SU-DHL-6 (cell line): ENCODE results near the gene TIFAB.
A peak's percentile ranks its signal among the peaks of the same experiment; 100 is the strongest.

Experiments
- H2AFZ ChIP-seq: fragments of 200-600 bp; sonication (generic); 2 replicates; pipeline ENCODE4 v1.6.1; 2014; ENCODE audit warnings: low read depth, mild to moderate bottlenecking, moderate library complexity, mixed read lengths, antibody characterized with exemption, low read length; ENCODE audit not compliant: severe bottlenecking
- H3F3A ChIP-seq: fragments of 200-600 bp; shearing (Covaris generic); 2 replicates; pipeline ENCODE4 v1.6.0; 2016; ENCODE audit warnings: antibody characterized with exemption, mild to moderate bottlenecking; ENCODE audit not compliant: insufficient read depth
- H3K27ac ChIP-seq: fragments of 200-600 bp; sonication (generic); 2 replicates; pipeline ENCODE4 v1.5.1; 2016; ENCODE audit warnings: low read depth, mild to moderate bottlenecking, low read length, moderate library complexity, mixed read lengths
- H3K27me3 ChIP-seq: fragments of 200-600 bp; sonication (generic), shearing (Covaris generic); 2 replicates; pipeline ENCODE4 v1.6.0; 2014; ENCODE audit warnings: mild to moderate bottlenecking, low read length
- H3K36me3 ChIP-seq: fragments of 200-600 bp; sonication (generic); 2 replicates; pipeline ENCODE4 v1.6.1; 2014; ENCODE audit warnings: mild to moderate bottlenecking, low read length, mixed read lengths
- H3K4me2 ChIP-seq: fragments of 300-600, 200-600 bp; shearing (Covaris generic), sonication (generic); 2 replicates; pipeline ENCODE4 v1.6.0; 2014; ENCODE audit warnings: low read length, low read depth, mild to moderate bottlenecking; ENCODE audit not compliant: poor library complexity, severe bottlenecking
- H3K4me3 ChIP-seq: fragments of 200-600 bp; sonication (generic); 2 replicates; pipeline ENCODE4 v1.5.1; 2014; ENCODE audit warnings: antibody characterized with exemption, low read length, mild to moderate bottlenecking, mixed read lengths; ENCODE audit not compliant: insufficient read depth, poor library complexity, severe bottlenecking
- H3K79me2 ChIP-seq: fragments of 200-600 bp; sonication (generic); 2 replicates; pipeline ENCODE4 v1.6.1; 2014; ENCODE audit warnings: mild to moderate bottlenecking, low read length, moderate library complexity; ENCODE audit not compliant: insufficient read depth
- H3K9ac ChIP-seq: fragments of 200-600 bp; sonication (generic); 2 replicates; pipeline ENCODE4 v1.7.0; 2014; ENCODE audit warnings: mild to moderate bottlenecking, low read length
- H3K9me2 ChIP-seq: fragments of 200-600 bp; sonication (generic); replicated peaks from 2 replicates; pipeline ENCODE4 v1.6.1; 2014; ENCODE audit warnings: low read length; ENCODE audit not compliant: insufficient read depth
- H3K9me3 ChIP-seq: fragments of 200-600 bp; sonication (generic); 2 replicates; pipeline ENCODE4 v1.6.1; 2014; ENCODE audit warnings: low read length, mixed read lengths; ENCODE audit not compliant: insufficient read depth
- H4K20me1 ChIP-seq: fragments of 200-600 bp; sonication (generic); 2 replicates; pipeline ENCODE4 v1.6.1; 2014; ENCODE audit warnings: low read depth, mild to moderate bottlenecking, antibody characterized with exemption, low read length, moderate library complexity, mixed read lengths
- CTCF ChIP-seq: fragments of 200-600 bp; sonication (generic); IDR thresholded peaks from one replicate; pipeline ENCODE4 v1.5.1; 2017; ENCODE audit warnings: antibody characterized with exemption, mild to moderate bottlenecking, low read length, moderate library complexity; ENCODE audit not compliant: insufficient read depth, poor library complexity, severe bottlenecking
- EZH2phosphoT487 ChIP-seq: fragments of 200-600 bp; sonication (generic), shearing (Covaris generic); conservative IDR thresholded peaks from 2 replicates; pipeline ENCODE4 v1.6.1; 2018; ENCODE audit warnings: mild to moderate bottlenecking, antibody characterized with exemption, low read length, moderate library complexity, mixed read lengths

TIFAB gene

GRCh38 chr5:135467871-135468485 is 15.8 kb upstream of the TIFAB start:
- no peak overlapping the region for H3K4me3 ChIP-seq
- H3K9ac ChIP-seq, result no peak overlapping the region
- no peaks in the 10 kb centered on the region for H3K36me3 ChIP-seq
- no peaks in the 10 kb centered on the region for H3K79me2 ChIP-seq
- H3K9me2 ChIP-seq, result no peaks in the 10 kb centered on the region
- H3F3A ChIP-seq, result no peaks in the 10 kb centered on the region
- no peaks in the 10 kb centered on the region for H4K20me1 ChIP-seq
- H2AFZ ChIP-seq, result no peak overlapping the region
- H3K4me2 ChIP-seq, result no peak overlapping the region
- H3K27ac ChIP-seq, result no peak overlapping the region
- H3K9me3 ChIP-seq, result no peaks in the 10 kb centered on the region
- TF ChIP-seq EZH2phosphoT487, result no peak
- no peak for TF ChIP-seq CTCF
- no peaks in the 10 kb centered on the region for H3K27me3 ChIP-seq

GRCh38 chr5:135467051-135467625 is 15.0 kb upstream of the TIFAB start:
- no peak overlapping the region for H3K4me2 ChIP-seq
- H3K9ac ChIP-seq, result no peak overlapping the region
- no peak overlapping the region for H3K4me3 ChIP-seq
- no peaks in the 10 kb centered on the region for H4K20me1 ChIP-seq
- H3K9me3 ChIP-seq, result no peaks in the 10 kb centered on the region
- TF ChIP-seq EZH2phosphoT487 (no peak), CTCF (no peak)
- no peaks in the 10 kb centered on the region for H3K79me2 ChIP-seq
- no peaks in the 10 kb centered on the region for H3K9me2 ChIP-seq
- H3K27me3 ChIP-seq, result no peaks in the 10 kb centered on the region
- H2AFZ ChIP-seq, result no peak overlapping the region
- no peak overlapping the region for H3K27ac ChIP-seq
- no peaks in the 10 kb centered on the region for H3K36me3 ChIP-seq
- H3F3A ChIP-seq, result no peaks in the 10 kb centered on the region

GRCh38 chr5:135466178-135467050 is 14.3 kb upstream of the TIFAB start:
- Histone ChIP-seq H3F3A (no peaks in the 10 kb centered on the region), H3K9me2 (no peaks in the 10 kb centered on the region), H3K9me3 (no peaks in the 10 kb centered on the region), H3K27me3 (no peaks in the 10 kb centered on the region), H4K20me1 (no peaks in the 10 kb centered on the region), H3K4me3 (no peak overlapping the region), H3K79me2 (no peaks in the 10 kb centered on the region), H3K9ac (no peak overlapping the region), H3K36me3 (no peaks in the 10 kb centered on the region), H3K27ac (no peak overlapping the region), H3K4me2 (no peak overlapping the region), H2AFZ (no peak overlapping the region)
- TF ChIP-seq EZH2phosphoT487 (no peak), CTCF (peak; percentile 54)
